Measurements from ENCODE around the gene FAM32A.

Gene FAM32A

DNA sequence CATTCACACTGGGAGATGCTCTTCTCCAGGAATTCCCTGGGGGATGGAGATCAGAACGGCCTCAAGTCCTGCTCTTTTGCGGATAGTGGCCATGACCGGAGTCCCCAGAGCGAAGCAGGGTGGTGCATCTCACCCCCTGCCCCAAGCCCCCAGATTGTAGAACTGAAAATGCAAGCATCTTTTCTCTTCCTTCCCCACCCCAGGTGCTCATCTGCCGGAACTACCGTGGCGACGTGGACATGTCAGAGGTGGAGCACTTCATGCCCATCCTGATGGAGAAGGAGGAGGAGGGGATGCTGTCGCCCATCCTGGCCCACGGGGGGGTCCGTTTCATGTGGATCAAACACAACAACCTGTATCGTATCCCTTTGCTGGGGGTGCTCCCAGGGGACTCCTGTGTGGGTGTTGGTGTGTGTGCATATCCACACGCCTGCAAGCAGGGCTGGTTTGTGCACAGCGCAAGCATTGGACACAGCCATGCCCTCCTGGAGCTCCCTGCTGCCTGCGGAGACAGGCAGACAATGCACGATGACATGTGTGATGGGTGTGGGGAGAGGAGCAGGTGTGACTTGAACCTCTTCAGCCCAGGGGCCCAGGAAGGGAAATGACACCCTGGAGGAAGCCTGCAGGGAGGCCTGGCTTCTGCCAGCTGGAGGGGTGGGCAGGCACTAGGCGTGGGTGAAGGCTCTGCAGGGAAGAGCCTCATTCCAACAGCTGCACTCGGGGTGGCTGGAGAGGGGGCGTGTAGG is 18.2 kb downstream of the FAM32A start:
- DNase-seq: no peak

DNA sequence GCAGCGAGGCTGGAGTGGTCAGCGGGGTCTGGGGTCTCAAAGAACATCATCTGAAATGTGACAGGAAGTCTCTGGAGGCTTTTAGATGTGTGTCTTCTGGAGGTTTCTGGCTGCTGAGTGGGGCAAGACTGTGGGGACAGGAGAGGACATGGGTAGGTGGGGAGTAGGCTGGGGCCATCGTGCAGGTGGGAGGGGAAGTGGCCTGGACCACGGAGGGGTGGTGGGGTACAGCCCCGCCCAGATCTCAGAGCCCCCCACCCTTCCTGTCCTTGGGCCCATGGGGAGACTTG is 18.7 kb downstream of the FAM32A start:
- no peak for DNase-seq

DNA sequence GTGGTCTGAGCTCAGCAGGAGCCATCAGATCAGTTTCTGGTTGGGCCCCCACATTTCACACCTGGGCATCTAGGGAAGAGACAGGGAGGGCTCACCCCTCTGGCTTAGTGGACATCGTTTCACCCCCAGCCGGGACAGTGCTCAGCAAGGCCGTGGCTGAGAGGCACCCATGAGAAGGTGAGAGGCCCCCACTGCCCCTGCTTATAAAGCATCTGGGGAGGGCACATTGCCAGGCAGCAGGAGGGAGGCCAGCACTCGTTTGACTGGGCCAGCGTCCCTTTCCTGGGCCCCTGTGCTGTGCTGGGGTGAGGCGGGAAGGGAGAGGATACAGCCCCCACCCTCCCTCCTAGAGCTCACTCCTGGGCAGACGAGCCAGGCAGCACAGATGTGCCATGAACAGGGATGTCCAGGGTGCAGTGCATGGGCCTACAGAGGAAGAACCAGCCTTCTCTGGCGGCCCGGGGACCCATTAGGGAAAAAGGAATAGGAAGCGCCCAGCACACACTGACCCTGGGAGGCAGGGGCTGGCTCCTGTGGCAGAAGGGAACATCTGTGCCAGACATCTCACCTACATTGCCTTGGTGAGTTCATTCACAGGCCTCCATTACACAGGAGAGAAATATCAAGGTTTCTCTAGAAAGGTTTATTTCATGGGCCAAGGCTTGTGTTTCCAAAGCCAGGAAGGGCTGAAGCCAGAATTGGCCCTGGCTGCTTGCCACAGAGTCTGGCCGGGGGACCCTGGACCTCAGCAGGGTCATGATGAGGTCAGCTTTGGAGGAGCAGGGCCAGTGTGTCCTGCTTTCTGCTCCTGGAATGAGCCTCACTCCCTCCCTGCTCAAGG is 20.2 kb downstream of the FAM32A start:
- no peak for DNase-seq

DNA sequence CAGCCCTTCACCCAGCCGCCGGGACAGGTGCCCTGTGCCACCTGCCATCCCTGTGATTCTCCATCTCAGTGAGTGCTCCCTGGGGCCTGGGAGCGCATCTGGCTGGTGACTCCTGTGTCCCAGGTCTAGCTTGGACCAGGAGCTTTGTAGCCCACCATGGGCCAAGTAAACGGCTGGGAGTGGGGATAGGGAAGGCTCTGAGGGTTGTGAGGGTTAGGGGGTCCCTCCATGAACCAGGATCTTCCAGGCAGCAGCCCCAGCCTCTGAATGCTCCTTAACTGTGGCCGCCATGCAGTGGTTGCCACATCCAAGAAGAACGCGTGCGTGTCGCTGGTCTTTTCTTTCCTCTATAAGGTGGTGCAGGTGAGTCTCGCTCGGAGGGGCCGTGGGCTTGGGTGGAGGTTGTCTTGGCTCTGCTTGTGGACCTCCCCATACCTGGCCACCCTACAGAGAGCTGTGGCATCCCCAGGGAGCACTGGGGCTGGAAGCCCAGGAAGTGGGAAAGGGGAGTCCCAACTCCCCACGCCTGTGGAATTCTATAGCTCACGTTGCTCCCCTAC is 20.9 kb downstream of the FAM32A start:
- no peak for DNase-seq

DNA sequence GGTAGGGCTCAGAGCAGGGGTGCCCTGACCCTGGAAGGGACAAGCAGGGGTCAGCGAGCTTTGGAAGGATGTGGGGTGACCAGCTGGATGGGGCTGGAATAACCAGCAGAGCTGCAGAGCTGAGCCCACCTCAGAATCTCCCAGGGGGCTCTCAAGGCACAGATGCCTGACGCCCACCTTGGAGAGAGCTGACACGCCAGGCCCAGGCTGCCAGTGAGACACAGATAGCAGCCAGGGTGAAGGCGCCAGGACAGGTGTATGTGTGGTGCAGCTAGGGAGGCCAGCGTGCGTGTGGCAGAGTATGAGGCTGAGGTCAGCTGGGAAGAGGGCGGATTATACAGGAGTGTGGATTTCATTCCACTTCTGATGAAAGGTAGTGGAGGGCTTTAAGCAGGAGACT is 21.4 kb downstream of the FAM32A start:
- DNase-seq: no peak

DNA sequence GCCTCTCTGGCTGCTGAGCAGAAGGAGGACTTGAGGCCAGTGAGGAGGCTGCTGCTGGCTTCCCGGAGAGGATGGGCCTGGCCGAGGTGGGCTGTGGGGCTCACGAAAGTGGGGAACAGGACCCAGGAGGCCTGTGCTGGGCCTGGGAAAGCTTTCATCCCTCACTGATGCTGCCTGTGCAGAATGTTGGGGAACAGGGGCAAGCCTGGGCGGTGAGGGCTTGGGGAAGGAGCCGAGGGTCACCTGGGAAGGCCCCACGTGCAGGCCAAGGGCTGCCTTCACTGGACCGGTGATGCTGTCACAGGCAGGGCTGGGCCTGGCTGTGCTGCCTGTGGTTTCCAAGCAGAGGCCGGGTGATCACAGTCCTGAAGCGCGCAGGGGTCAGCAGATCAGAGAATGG is 21.9 kb downstream of the FAM32A start:
- DNase-seq: no peak

DNA sequence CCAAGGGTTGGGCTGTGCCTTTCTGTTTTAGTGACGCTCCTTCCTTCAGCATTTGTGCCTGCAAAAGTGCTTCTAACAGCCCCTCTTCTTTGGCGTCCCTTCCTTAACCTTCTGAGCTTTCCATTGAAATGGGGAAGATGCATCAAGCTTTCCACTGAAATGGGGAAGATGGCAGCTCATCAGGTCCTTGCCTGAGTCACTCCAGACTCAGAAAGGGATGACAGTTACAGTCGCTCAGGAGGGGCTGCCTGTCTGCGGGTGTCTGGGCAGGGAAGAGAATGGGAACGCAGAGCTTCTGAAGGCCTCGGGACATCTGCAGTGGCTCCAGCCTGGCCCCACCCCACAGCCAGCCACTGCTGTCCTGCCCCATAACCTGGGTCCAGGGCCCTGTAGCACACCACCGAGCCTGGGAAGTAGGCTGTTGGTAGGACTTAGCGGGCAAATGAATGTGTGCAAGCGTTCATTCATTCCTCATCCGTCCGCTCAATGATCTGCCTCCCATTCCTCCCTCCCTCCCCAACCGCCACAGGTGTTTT is 22.3 kb downstream of the FAM32A start:
- DNase-seq: no peak

DNA sequence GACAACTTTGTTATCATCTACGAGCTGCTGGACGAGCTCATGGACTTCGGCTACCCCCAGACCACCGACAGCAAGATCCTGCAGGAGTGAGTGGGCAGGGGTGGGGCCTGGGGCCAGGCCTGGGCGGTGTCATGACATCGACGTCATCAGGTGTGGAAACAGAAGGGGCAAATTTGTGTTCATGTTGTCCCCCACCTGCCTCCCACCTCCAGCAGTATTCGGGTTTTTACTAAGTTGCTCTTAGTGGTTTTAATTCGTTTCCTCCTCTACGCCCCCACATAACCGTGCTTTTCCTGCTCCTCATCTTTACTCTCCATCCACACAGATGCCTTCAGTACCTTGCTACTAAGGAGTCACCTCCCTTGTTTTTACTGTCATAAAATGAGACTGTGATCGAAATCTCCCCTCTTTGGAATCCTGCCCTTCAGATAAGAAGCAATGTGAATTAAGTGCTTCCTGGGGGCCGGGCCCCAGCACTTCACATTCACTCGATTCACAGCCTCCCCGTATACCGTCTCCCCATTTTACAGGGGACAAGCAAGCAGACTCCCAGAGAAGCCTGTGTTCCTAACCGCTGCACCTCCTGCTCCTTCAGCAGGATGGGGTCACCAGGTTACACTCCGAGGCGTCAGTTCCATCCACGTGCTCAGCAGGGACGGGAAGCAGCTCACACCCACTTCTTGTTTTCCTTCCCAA is 23.0 kb downstream of the FAM32A start:
- DNase-seq: peak; percentile 70

DNA sequence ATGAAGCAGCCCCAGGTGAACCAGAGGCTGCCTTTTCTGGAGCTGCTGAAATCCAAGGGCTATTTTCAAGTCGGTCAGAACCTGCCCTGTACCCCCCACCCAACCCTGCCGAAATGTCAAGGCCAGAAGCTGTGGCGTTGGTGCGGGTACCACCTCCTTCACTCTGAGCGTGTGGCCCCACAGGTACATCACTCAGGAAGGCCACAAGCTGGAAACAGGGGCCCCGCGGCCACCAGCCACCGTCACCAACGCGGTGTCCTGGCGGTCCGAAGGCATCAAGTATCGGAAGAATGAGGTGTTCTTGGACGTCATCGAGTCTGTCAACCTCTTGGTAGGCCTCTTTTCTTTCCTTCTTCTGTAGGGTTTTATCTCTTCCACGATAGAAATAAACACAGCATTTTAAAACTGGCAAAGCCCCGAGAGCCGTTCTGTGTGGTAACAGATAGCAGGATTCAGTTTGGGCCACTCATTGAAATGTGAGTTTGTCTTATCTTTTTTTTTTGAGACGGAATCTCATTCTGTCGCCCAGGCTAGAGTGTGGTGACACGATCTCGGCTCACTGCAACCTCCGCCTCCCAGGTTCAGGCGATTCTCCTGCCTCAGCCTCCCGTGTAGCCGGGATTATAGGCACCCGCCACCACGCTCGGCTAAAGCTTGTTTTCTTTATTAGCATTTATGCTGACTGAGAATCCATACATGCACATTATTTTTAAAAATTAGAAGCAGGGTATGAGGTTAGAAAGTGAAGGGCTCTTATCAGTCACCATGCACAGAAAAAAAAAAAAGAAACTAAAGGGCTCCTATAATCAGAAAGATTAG is 23.8 kb downstream of the FAM32A start:
- DNase-seq: no peak

DNA sequence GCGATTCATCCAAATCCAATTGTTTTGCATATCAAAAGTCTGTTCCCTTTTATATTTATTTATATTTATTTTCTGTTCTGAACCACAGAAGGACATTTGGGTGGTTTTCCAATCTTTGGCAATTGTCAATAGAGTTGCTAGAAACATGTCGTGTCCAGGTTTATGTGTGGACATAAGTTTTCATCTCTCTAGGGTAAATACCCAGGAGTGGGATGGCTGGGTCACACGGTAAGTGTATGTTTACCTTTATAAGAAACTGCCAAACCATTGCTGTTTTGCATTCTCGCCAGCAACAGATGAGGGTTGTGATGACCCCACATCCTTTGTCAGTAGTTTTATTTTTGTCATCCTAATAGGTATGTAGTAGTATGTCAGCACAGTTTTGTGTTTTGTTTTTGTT is 25.0 kb downstream of the FAM32A start:
- no peak for DNase-seq

DNA sequence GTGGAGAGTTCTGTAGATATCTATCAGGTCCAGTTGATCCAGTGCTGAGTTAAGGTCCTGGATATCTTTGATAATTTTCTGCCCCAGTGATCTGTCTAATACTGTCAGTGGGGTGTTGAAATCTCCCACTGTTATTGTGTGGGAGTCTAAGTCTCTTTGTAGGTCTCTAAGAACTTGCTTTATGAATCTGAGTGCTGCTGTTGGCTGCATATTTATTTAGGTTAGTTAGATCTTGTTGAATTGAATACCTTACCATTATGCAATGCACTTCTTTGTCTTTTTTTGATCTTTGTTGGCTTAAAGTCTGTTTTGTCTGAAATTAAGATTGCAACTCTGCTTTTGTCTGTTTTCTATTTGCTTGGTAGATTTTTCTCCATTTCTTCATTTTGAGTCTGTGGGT is 27.9 kb downstream of the FAM32A start:
- no peak for DNase-seq

DNA sequence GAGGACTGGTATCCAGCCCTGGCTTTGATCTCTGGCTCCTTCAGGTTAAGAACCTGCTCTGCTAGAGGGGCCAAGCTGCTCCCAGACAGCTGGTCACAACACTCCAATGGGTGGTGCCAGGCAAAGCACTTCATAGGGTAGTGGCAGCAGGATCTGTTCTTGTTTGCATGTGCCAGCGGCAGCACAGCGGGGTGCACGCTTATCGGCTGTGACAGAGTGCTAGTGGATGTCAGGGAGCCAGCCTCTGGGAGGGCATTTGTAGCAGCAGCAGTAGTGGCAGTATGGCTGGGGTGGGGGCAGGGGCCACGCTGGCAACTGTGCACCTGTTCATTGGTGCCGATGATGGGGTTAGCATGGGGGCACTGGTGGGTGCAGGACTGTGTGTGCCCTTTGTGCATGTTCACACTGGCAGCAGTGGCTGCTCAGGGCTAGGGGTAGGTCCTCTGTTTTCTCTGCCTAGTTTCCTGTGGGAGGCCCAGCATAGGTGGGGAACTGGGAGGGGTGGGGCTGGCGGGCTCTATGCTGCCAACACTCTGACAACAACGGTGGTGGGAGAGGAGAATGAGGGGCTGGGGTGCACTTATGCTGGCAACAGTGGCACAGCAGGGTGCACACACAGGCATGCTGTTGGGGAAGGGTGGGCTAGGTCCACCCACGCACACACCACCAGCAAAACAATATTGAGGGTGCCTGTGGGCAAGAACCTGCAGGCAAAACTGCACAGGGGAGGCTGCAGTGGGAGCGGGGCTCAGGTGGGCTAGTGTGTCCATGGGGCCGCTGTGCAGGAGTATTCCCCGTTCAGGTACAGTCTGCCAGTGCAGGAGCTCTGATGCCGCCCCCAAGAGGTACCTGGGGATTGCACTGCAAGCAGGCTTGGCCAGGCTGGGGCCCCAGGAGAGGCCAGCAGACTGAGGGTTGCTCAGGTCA is 31.8 kb downstream of the FAM32A start:
- DNase-seq: no peak

DNA sequence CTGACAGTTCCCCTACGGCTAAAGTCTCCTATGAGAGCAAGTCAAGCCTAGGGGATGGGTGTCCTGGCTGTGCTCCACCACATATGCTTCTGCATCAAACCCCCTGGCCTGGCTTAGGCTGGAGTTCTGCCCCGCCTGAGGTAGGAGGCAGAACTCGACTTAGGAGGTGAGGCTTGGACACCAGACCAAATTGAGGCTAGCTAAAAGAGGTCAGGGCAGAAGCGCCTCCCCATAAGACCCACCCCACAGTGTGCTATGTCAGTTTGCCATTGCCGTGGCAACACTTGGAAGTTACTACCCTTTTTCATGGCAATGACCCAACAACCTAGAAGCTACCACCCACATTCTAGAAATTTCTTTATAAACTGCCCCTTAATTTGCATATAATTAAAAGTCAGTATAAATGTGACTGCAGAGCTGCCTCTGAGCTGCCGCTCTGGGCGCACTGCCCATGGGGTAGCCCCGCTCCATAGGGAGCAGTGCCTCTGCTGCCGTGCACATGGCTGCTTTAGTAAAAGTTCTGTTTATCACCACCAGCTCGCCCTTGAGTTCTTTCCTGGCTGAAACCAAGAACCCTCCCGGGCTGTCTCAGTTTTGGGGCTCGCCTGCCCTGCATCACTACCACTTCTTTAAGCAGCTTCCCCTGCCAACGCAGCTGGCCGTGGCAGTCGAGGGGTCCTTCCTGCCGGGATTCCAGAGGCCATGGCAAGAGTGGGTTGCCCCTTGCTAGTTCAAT is 32.7 kb downstream of the FAM32A start:
- DNase-seq: no peak

DNA sequence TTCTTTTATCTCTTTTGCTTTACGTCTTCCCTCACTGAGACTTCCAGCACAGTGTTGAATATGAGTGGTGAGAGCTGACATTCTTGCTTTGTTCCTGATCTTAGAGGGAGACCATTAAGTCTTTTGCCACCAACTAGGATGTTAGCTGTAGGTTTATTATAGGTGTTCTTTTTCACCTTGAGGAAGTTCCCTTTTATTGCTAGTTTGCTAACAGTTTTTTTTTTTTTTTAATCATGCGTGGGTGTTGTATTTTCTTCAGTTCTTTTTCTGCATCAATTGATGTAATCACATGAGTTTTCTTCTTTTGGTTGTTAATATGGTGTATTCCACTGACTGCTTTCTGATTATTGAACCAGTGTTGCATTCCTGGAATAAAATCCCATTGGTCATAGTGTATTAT is 33.6 kb downstream of the FAM32A start:
- DNase-seq: no peak

DNA sequence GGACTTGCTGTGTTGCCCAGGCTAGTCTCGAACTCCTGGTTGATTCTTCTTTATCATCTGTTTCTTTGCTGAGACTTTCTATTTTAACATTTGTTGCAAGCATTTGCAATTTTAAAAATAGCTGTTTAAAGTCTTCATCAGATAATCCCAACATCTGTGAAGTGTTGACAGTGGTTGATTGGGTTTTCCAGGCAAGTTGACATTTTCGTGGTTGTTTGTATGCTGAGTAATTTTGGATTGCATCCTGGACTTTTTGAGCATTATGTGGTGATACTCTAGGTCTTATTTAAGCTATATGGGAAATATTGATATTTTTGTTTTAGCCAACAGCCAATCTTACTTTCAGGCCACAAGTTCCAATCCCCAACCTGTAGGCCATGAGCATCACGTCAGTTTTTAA is 37.6 kb downstream of the FAM32A start:
- no peak for DNase-seq

DNA sequence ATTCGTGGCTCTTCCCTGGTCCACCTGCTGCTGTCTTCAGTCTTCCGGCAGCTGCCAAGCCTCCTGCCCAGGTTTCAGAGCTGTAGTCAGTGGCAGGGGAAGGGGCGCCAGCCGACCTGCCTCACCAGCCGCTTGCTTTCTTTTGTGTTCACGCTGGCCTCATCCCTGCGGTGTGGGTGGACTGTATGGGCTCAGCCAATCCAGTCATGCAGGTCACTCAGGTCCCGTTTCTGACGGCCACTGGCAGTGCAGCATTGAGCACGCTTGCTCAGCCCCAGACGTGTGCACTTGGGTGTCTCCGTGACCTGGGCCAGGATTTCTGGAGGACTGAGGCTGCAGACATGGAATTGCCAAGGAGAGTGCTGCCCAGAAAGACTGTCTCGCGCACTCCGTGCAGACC is 38.5 kb downstream of the FAM32A start:
- DNase-seq: no peak

DNA sequence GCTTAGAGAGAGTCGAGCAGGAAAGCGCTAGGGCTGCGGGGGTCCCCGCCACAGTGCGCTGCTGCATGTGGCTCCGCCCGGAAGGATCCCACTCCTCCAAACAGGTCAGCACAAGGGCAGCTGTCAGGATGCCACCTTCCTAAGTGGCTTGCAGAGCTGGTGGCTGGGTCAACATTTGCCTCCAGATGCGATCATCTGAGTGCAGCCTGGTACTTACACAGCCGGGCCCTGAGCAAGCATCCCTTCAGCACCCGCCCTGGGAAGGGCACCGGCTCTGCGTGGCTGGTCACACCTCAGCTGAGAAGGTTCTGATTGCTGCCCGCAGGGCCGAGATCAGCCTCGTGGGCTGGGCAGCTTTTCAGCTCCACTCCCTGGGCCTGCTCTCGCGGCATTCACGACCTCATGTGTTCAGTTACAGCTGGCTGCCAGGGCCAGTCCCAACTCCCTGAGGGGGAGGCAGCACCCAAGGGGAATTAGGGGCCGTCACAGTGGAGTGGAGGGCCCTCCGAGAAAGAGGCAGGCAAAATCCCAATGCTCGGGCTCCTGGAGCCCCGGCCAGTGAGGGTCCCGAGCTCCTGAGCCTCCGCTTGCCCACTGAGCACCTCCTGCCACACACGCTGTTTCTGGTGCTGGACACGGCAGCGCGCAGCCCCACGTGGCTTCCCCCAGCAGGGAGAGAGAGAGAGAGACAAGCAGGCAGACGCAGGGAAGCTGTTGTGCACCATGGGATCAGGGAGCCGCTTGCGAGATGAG is 39.3 kb downstream of the FAM32A start:
- DNase-seq: no peak

DNA sequence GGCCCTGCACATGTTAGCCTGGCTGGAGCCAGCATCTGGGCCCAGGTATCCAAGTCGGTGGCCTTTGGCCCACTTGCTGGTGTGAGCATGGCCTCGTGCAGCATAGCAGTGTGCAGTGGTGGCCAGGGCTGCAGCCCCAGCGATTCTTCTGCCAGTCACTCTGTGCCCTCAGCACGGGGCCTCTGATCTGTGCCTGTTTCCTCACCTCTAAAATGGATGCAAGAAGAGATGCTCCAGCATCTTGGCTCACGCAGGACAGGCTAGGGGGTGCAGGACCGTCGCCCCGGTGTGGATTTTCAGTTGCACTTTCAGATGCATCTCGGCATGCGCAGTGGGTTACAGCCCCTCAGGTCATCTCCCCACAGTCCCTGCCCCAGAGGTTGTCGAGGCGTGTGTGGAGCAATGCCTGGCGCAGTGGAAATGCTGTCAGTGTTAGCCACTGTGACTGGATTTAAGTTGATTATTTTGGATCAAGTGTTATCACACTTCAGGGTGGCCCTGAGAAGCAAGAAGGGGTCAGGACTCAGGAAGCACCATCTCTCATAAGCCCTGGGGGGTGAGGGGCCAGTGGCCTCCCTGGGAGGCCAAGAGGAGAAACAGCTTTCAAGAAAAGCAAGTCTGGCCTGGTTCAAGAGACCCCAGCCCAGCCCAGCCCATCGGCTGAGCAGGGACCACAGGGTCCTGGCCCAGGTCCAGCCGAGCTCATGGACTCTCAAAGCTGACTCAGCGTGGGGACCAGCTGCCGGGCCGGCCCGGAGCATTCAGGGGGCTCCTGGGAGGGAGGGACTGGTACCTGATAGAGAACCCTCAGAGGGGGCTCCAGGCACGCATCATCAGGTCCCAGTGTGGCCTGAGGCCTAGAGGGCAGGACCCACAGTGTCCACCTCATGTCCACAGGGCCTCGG is 40.3 kb downstream of the FAM32A start:
- DNase-seq: no peak

DNA sequence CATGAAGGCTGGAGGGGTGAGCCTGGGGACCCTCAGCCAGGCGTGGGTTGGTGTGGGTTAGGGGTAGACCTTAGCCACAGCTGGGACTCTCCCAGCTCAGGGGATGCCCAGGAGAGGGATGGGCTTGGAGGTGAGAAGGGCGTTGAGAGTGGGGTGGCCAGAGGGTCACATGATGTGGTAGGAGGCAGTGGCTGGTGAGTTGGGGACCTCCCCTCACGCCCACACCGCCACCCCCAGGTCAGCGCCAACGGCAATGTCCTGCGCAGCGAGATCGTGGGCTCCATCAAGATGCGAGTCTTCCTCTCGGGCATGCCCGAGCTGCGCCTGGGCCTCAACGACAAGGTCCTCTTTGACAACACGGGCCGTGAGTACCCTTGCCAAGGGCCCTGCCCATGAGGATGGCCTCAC is 41.0 kb downstream of the FAM32A start:
- no peak for DNase-seq

Data from activated CD8-positive, alpha-beta memory T cell treated with anti-CD3 and anti-CD28 coated beads for 24 hours (primary cell).